ENCODE results near the gene WNT3A.

WNT3A gene

GRCh38 chr1:228034954-228035837, 28.4 kb downstream of the WNT3A start:
- no peak for DNase-seq

GRCh38 chr1:228035844-228036243, 29.0 kb downstream of the WNT3A start:
- DNase-seq: no peak

GRCh38 chr1:228036701-228037231, 30.0 kb downstream of the WNT3A start:
- no peak for DNase-seq

GRCh38 chr1:228037401-228038386, 30.9 kb downstream of the WNT3A start:
- no peak for DNase-seq

GRCh38 chr1:228038387-228039005, 31.7 kb downstream of the WNT3A start:
- no peak for DNase-seq

GRCh38 chr1:228039006-228039903, 32.5 kb downstream of the WNT3A start:
- no peak for DNase-seq

GRCh38 chr1:228039986-228040385, 33.2 kb downstream of the WNT3A start:
- DNase-seq: no peak

- no peak for DNase-seq
Measured at GRCh38 chr1:228041316-228041715, 34.5 kb downstream of the WNT3A start.

GRCh38 chr1:228042508-228042907, 35.7 kb downstream of the WNT3A start:
- DNase-seq: no peak

- no peak for DNase-seq
Measured at GRCh38 chr1:228043281-228043848, 36.6 kb downstream of the WNT3A start.

GRCh38 chr1:228044961-228045360, 38.2 kb downstream of the WNT3A start:
- DNase-seq: no peak

GRCh38 chr1:228045405-228045804, 38.6 kb downstream of the WNT3A start:
- DNase-seq: no peak

- DNase-seq: no peak
Measured at GRCh38 chr1:228045871-228046270, 39.1 kb downstream of the WNT3A start.

- no peak for DNase-seq
Measured at GRCh38 chr1:228046421-228047182, 39.8 kb downstream of the WNT3A start.

- no peak for DNase-seq
Measured at GRCh38 chr1:228047183-228047466, 40.3 kb downstream of the WNT3A start.

GRCh38 chr1:228048120-228048519, 41.3 kb downstream of the WNT3A start:
- DNase-seq: no peak

GRCh38 chr1:228048659-228049298, 42.0 kb downstream of the WNT3A start:
- no peak for DNase-seq

GRCh38 chr1:228050571-228051231, 43.9 kb downstream of the WNT3A start:
- no peak for DNase-seq

- no peak for DNase-seq
Measured at GRCh38 chr1:228058172-228058948, 51.6 kb downstream of the WNT3A start.

All from NCI-H2081 treated with DMSO at 0.1 percent for 48 hours (cell line).